ENCODE results near the gene SH3PXD2A. TPM values are rescaled to one million over a fixed set of nuclear protein-coding genes. Genes with fewer than 3 reads are reported as not detected.

Gene SH3PXD2A
- total RNA-seq, 4 donors from 2014 or later = 35.0 to 54.8 (median 45.4) TPM

DNA sequence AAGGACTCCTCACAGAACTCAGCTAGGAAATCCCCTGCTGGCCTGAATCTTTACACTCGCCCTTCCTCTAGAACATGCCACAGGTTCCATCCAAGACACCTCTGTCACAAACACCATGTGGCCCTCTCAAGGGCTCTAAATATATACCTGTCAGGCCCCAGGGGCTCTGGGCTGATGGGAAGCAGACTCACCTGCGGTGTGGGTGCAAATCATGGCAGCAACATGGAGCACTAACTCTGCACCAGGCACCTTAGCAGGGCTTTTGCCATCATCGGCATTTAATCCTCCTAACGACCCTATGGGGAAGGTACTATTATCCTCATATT is 17.3 kb downstream of the SH3PXD2A start:
- no peak for DNase-seq (ENCODE audit: low spot score in 2 of 2)
- no peak overlapping the region for H3K4me3 ChIP-seq (ENCODE audit: low read depth, poor library complexity, severe bottlenecking)
- no peak for TF ChIP-seq POLR2A (IDR thresholded peaks at IDR 0.05)
- TF ChIP-seq, protein P1, sequence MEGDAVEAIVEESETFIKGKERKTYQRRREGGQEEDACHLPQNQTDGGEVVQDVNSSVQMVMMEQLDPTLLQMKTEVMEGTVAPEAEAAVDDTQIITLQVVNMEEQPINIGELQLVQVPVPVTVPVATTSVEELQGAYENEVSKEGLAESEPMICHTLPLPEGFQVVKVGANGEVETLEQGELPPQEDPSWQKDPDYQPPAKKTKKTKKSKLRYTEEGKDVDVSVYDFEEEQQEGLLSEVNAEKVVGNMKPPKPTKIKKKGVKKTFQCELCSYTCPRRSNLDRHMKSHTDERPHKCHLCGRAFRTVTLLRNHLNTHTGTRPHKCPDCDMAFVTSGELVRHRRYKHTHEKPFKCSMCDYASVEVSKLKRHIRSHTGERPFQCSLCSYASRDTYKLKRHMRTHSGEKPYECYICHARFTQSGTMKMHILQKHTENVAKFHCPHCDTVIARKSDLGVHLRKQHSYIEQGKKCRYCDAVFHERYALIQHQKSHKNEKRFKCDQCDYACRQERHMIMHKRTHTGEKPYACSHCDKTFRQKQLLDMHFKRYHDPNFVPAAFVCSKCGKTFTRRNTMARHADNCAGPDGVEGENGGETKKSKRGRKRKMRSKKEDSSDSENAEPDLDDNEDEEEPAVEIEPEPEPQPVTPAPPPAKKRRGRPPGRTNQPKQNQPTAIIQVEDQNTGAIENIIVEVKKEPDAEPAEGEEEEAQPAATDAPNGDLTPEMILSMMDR (IDR thresholded peaks at IDR 0.05) = no peak
- WGBS, 2 donors = 72 to 88% methylated on average over 4 of the region's 4 CpGs
- intact Hi-C loops (cut with DNase I; ENCODE audit: low total_unique reads) = no loop called here

DNA sequence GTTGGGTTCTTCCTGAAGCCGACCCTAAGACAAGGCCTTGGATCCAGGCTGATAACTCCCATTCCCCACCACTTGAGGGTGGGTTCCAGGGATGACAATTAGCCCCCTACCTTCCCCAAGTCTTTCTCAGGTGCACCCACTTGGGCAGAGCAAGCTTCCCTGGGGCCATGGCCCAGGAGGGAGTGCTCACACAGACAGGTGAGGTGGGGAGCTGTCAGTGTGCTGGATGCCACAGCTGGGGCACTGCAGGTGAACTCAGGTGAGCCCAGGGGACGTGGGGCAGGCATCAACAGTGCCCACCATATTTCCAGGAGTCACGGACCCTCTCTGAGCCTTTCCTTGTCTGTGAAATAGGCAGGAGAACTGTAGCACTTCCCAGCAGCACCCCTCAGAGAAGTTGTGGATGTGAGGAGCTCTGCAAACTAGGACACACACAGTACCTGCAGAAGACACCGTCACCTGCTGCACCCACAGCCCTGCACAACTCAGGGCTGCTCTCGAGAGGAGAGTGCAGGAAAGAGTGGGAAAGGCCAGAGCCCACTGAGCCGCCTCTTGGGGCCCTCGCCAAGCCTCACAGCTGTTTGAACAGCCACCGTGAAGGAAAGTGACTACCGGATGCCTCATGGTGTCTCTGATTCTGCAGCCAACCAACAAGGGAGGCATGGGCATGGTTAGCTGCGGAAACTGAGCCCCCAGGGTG is 17.9 kb downstream of the SH3PXD2A start:
- no peak overlapping the region for H3K4me3 ChIP-seq (ENCODE audit: low read depth, poor library complexity, severe bottlenecking)
- intact Hi-C loops (cut with DNase I; ENCODE audit: low total_unique reads) = no loop called here
- TF ChIP-seq, protein P1 (IDR thresholded peaks at IDR 0.05) = no peak
- TF ChIP-seq POLR2A (IDR thresholded peaks at IDR 0.05) = no peak
- no peak for DNase-seq (ENCODE audit: low spot score in 2 of 2)
- 66 to 69% methylated on average over 8 to 10 of the region's 10 CpGs for WGBS, 2 donors

DNA sequence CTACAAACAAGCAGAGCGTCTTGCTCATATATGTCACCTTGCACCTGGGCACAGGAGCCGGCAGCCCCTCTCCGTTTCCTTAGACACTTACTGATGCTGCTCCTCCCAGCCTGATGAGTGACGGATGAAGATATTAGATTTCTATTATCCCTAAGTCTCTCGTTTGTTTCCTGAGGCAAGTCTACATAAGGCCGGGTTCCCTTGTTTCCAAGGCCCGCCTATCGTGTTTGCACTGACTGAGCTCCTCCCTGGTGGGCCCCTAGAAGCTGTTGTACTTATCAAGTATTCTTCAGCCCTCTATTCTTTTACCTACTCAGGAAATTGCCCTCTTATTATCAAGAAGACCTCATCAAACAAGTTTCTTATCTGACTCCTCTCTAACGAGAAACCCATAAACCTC is 18.5 kb downstream of the SH3PXD2A start:
- intact Hi-C loops (cut with DNase I; ENCODE audit: low total_unique reads) = no loop called here
- no peak for DNase-seq (ENCODE audit: low spot score in 2 of 2)
- H3K4me3 ChIP-seq (ENCODE audit: low read depth, poor library complexity, severe bottlenecking) = no peak overlapping the region
- WGBS, 2 donors = 62 to 65% methylated on average over 9 of the region's 9 CpGs
- no peak for TF ChIP-seq POLR2A (IDR thresholded peaks at IDR 0.05)

- no peak overlapping the region for H3K4me3 ChIP-seq (ENCODE audit: low read depth, poor library complexity, severe bottlenecking)
- intact Hi-C loops (cut with DNase I; ENCODE audit: low total_unique reads) = no loop called here
- 54 to 63% methylated on average over 1 of the region's 1 CpG for WGBS, 2 donors
- DNase-seq (ENCODE audit: low spot score in 2 of 2) = no peak
- TF ChIP-seq POLR2A (IDR thresholded peaks at IDR 0.05) = no peak
- TF ChIP-seq, protein P1 (IDR thresholded peaks at IDR 0.05) = no peak
These were observed 19.1 kb downstream of the SH3PXD2A start for GRCh38 chr10:103836273-103836672.

DNA sequence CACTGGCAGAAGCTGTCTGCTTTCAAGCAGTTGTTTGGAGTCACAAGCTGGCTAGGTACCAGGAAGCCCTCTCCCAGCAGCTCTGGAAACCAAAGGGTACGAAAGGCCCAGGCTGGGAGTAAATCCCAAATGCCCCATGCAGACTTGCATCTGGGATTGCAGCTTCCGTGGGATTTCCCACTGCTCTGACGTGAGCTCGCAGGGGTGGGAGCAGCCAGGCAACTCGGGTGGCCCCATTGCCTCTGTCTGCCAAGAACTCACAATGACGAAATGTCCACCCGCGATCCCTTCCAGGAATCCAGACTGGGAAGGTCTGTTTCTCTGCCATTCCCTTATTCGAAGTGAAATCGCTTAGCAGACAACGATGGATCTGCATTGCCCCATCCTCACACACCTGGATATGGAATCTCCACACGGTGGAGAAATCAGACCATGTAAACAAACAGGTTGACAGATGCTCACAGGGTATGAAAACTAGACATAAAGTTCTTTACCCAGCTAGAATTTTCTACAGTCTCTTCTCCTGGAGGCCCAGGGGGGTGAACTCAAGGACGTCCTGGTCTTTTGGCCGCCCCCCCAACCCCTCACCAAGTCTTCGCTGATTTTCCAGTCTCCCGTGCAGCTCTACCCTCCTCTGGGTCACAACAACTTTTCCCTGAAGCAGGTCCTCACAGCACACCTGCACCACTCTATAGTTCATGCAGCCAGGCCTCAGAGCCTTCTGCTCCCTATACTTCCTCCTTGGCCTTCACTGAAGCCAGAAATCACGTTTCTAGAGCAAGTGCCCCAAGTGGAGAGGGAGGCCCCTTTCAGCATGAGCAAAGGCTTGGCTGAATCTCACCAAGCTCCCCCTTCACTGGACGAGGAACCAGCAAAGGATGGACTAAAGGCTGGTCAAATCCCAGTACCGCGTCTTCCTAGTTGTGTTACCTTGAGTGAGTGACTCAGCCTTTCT is 20.0 kb downstream of the SH3PXD2A start:
- no peak for TF ChIP-seq POLR2A (IDR thresholded peaks at IDR 0.05)
- TF ChIP-seq, protein P1 (IDR thresholded peaks at IDR 0.05) = no peak
- 49 to 53% methylated on average over 17 to 20 of the region's 20 CpGs for WGBS, 2 donors
- peak in 1 of 2 donors; percentile 94 for DNase-seq (ENCODE audit: low spot score in 2 of 2)

DNA sequence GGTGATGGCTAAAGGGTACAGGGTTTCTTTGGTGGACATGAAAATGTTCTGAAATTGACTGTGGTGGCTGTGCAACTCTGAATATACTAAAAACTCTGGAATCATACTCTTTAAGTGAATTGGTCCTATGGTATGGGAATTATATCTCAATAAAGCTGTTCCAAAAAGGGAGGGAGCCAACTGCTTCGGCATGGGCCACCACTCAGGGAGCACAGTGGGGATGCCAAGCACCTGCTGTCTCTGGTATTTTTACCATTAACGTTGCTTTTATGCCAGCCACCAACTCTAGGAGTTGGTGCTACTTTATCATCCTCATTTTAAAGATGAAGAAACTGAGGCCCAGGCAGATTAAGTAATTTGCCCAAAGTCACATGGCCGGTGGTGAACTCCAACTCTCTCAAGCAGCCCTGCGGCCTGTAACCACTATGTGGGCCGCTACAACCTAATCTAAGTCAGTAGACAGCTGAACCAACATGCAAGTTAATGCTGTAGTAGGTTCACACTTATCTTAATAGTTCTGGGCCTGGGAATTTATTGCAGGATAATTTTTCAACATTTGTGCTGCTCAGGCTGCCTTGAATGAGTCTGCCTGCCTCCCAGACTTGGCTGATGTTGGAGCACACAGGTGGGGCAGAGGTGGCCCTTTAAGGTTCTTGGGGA is 20.8 kb downstream of the SH3PXD2A start:
- 54 to 59% methylated on average over 5 of the region's 5 CpGs for WGBS, 2 donors
- TF ChIP-seq, protein P1 (IDR thresholded peaks at IDR 0.05) = no peak
- no peak for TF ChIP-seq POLR2A (IDR thresholded peaks at IDR 0.05)
- intact Hi-C loops (cut with DNase I; ENCODE audit: low total_unique reads) = no loop called here
- no peak overlapping the region for H3K4me3 ChIP-seq (ENCODE audit: low read depth, poor library complexity, severe bottlenecking)
- no peak for DNase-seq (ENCODE audit: low spot score in 2 of 2)

More for the DNA sequence above, 20.0 kb downstream of the SH3PXD2A start:
- no peak overlapping the region for H3K4me3 ChIP-seq (ENCODE audit: low read depth, poor library complexity, severe bottlenecking)
- intact Hi-C loops (cut with DNase I; ENCODE audit: low total_unique reads) = no loop called here
